Thyroid gland (tissue), 4 donors: ENCODE data around the gene LTBP3. TPM values are rescaled to one million over a fixed set of nuclear protein-coding genes. Genes with fewer than 3 reads are reported as not detected.
"Not testable (repeated sequence)": the region's sequence is repeated elsewhere in the genome, so short reads cannot be mapped to it uniquely, and the experiment has no call there.

Source experiments
- DNase-seq, 2 donors: peaks; one replicate each; pipeline ENCODE4 v3.0.0-alpha.2; 2019
- H3K27ac ChIP-seq, 3 donors: fragments of 200-600 bp; sonication (generic); 1 replicate in 2 of 3; 2 replicates in 1 of 3; pipeline ENCODE4 v1.5.1; 2016 to 2019; ENCODE audit warnings: mild to moderate bottlenecking in 1 of 3, moderate library complexity in 1 of 3
- H3K27me3 ChIP-seq: fragments of 200-600 bp; sonication (generic); one replicate; pipeline ENCODE4 v1.5.1; 2019
- H3K36me3 ChIP-seq, 2 donors: fragments of 200-600 bp; sonication (generic); one replicate each; pipeline ENCODE4 v1.5.1; 2016 to 2019
- H3K4me1 ChIP-seq, 2 donors: fragments of 200-600 bp; sonication (generic); one replicate each; pipeline ENCODE4 v1.5.1; 2017 to 2019
- H3K4me3 ChIP-seq, 3 donors: fragments of 200-600 bp; sonication (generic); replicated peaks in 1 of 3; 1 replicate in 2 of 3; 2 replicates in 1 of 3; pipeline ENCODE4 v1.5.1; 2016; ENCODE audit warnings: mild to moderate bottlenecking in 1 of 3
- H3K9me3 ChIP-seq: fragments of 200-600 bp; sonication (generic); one replicate; pipeline ENCODE4 v1.5.1; 2017
- CTCF ChIP-seq, 6 experiments: fragments of 200-600 bp in 3 of 6; fragments of 450-650 bp in 3 of 6; sonication (generic) in 3 of 6; IDR thresholded peaks; one replicate each; pipeline ENCODE4 v1.5.1; 2016 to 2019; ENCODE audit warnings: antibody characterized with exemption in 6 of 6, mild to moderate bottlenecking in 2 of 6, inconsistent platforms in 1 of 6, moderate library complexity in 1 of 6
- POLR2A ChIP-seq, 2 donors: fragments of 450-650 bp; IDR thresholded peaks; one replicate each; pipeline ENCODE4 v1.6.1; 2017; ENCODE audit warnings: antibody characterized with exemption in 2 of 2, mild to moderate bottlenecking in 2 of 2, moderate library complexity in 1 of 2
- WGBS, 2 donors: methylation state at CpG; one replicate each; pipeline ENCODE4 v1.1.5; 2017; 5-methylcytosine and 5-hydroxymethylcytosine counted together
- intact Hi-C: fragments of 100-400 bp; cut with DNase I; formaldehyde crosslinking; loops from one replicate; pipeline ENCODE4 v1.15.1; 2023
- total RNA-seq, 4 donors: library from RNA; depleted of rRNA; stranded (reverse); fragments of >200 nt; gene quantifications; one replicate each; pipeline ENCODE4 v1.2.3, GENCODE V29; 2016

LTBP3 gene
- total RNA-seq, 4 donors from 2014 or later: 195 to 277 (median 222) TPM

GRCh38 chr11:65569164-65569972 lies 11.2 kb upstream of the LTBP3 start:
- Histone ChIP-seq H3K27ac (peak overlapping the region; percentile 86 to 90 (median 90)), H3K36me3 (no peaks in the 10 kb centered on the region), H3K27me3 (no peaks in the 10 kb centered on the region), H3K4me1 (peaks cover 59 to 72% of the 10 kb centered on the region in 2 donors), H3K4me3 (peak overlapping the region; percentile 37 to 93 (median 91)), H3K9me3 (no peaks in the 10 kb centered on the region)
- TF ChIP-seq CTCF (IDR thresholded peaks at IDR 0.05): no peak
- no peak for TF ChIP-seq POLR2A (IDR thresholded peaks at IDR 0.05)
- intact Hi-C loops: no loop called here
- WGBS, 2 donors: 10 to 11% methylated on average over 28 of the region's 28 CpGs
- no peak for DNase-seq

- peak; percentile 85 to 94 for DNase-seq
- intact Hi-C loops: no loop called here
- WGBS, 2 donors: 12 to 27% methylated on average over 7 of the region's 7 CpGs
- no peaks in the 10 kb centered on the region for H3K36me3 ChIP-seq
- H3K4me1 ChIP-seq: peaks cover 39 to 50% of the 10 kb centered on the region in 2 donors
- H3K27me3 ChIP-seq: no peaks in the 10 kb centered on the region
- no peak overlapping the region for H3K4me3 ChIP-seq
- peak overlapping the region; percentile 52 to 69 (median 59) for H3K27ac ChIP-seq
- no peaks in the 10 kb centered on the region for H3K9me3 ChIP-seq
- TF ChIP-seq POLR2A (IDR thresholded peaks at IDR 0.05) (no peak), CTCF (IDR thresholded peaks at IDR 0.05) (no peak)
These were observed 7.7 kb upstream of the LTBP3 start for GRCh38 chr11:65565624-65566453.

- intact Hi-C loops, H3K4me3 ChIP-seq, H3K36me3 ChIP-seq, H3K9me3 ChIP-seq, DNase-seq, H3K27me3 ChIP-seq: not testable (repeated sequence)
- WGBS, 2 donors: 65 to 67% methylated on average over 12 of the region's 12 CpGs
- Histone ChIP-seq H3K4me1 (peaks cover 44 to 57% of the 10 kb centered on the region in 2 donors), H3K27ac (peak overlapping the region in 2 of 3 donors; percentile 18 to 64)
These were observed 6.9 kb upstream of the LTBP3 start for GRCh38 chr11:65564879-65565559.

GRCh38 chr11:65563601-65564000 lies 5.4 kb upstream of the LTBP3 start:
- H3K36me3 ChIP-seq: no peaks in the 10 kb centered on the region
- H3K9me3 ChIP-seq: no peaks in the 10 kb centered on the region
- peaks cover 47 to 63% of the 10 kb centered on the region in 2 donors for H3K4me1 ChIP-seq
- no peak overlapping the region for H3K27ac ChIP-seq
- intact Hi-C loops: no loop called here
- no peaks in the 10 kb centered on the region for H3K27me3 ChIP-seq
- TF ChIP-seq CTCF (IDR thresholded peaks at IDR 0.05): no peak
- no peak for TF ChIP-seq POLR2A (IDR thresholded peaks at IDR 0.05)
- WGBS, 2 donors: 93 to 98% methylated on average over 4 of the region's 4 CpGs
- H3K4me3 ChIP-seq: no peak overlapping the region
- DNase-seq: no peak

- Histone ChIP-seq H3K36me3 (no peaks in the 10 kb centered on the region), H3K4me1 (peaks cover 48 to 57% of the 10 kb centered on the region in 2 donors), H3K27ac (no peak overlapping the region), H3K9me3 (no peaks in the 10 kb centered on the region), H3K27me3 (no peaks in the 10 kb centered on the region), H3K4me3 (no peak overlapping the region)
- DNase-seq: no peak
- TF ChIP-seq CTCF (IDR thresholded peaks at IDR 0.05): no peak
- TF ChIP-seq POLR2A (IDR thresholded peaks at IDR 0.05): no peak
- intact Hi-C loops: no loop called here
- WGBS, 2 donors: 89 to 96% methylated on average over 9 of the region's 9 CpGs
These were observed 4.6 kb upstream of the LTBP3 start for GRCh38 chr11:65562788-65563187.
